Measurements from ENCODE around the gene CSNK2A3.

- no peak for TF ChIP-seq CTCF (conservative IDR thresholded peaks at IDR 0.05; ENCODE audit: low read depth, low read length)
- no peak for TF ChIP-seq EZH2 (IDR thresholded peaks at IDR 0.05; ENCODE audit: low read length, unreplicated experiment)
These were observed 31.8 kb upstream of the CSNK2A3 start for GRCh38 chr11:11384829-11385228.
